Pulmonary artery endothelial cell (primary cell): ENCODE results near the gene SMAD4. TPM values are rescaled to one million over a fixed set of nuclear protein-coding genes. Genes with fewer than 3 reads are reported as not detected.

Experiments used
- DNase-seq: peaks from one replicate; pipeline ENCODE4 v3.0.0-alpha.2; 2011; ENCODE audit warnings: low read depth, low spot score
- total RNA-seq: library from RNA; depleted of rRNA; stranded (reverse); fragments of >200 nt; gene quantifications from 2 replicates; pipeline ENCODE4 v1.2.3, GENCODE V29; 2014

Gene SMAD4
- total RNA-seq, 1 donor from 2014 or later: 80.6 TPM

GRCh38 chr18:51021226-51021965 is 8.6 kb upstream of the SMAD4 start:
- no peak for DNase-seq

GRCh38 chr18:51025512-51025911 is 4.5 kb upstream of the SMAD4 start:
- DNase-seq: no peak

DNA sequence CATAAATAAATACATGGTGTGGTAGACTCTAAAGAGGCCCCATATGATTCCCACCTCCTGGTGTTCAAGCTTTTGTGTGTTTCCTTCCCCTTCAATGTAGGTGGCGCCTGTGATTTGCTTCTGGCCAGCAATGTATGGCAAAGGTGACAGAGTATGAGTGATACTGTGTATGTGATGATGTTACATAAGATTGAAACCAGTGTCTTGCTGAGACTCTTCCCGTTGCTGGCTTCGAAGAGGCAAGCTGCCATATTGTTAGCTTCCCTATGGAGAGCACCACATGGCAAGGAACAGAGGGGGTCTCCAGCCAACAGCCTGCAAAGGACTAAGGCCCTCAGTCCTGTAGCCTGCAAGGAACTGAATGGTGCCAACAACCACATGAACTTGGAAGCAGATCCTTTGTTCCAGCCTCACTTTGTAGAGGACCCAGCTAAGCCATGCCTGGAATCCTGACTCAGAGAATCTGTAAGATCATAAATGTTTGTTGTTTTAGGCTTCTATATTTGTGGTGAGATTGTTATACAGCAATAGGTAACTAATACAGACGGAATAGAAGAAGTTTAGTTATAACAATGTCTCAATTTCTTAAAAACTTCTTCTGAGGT is 1.7 kb upstream of the SMAD4 start:
- DNase-seq: no peak

- no peak for DNase-seq
Observed at GRCh38 chr18:51029378-51029693, 677 bp upstream of the SMAD4 start.

DNA sequence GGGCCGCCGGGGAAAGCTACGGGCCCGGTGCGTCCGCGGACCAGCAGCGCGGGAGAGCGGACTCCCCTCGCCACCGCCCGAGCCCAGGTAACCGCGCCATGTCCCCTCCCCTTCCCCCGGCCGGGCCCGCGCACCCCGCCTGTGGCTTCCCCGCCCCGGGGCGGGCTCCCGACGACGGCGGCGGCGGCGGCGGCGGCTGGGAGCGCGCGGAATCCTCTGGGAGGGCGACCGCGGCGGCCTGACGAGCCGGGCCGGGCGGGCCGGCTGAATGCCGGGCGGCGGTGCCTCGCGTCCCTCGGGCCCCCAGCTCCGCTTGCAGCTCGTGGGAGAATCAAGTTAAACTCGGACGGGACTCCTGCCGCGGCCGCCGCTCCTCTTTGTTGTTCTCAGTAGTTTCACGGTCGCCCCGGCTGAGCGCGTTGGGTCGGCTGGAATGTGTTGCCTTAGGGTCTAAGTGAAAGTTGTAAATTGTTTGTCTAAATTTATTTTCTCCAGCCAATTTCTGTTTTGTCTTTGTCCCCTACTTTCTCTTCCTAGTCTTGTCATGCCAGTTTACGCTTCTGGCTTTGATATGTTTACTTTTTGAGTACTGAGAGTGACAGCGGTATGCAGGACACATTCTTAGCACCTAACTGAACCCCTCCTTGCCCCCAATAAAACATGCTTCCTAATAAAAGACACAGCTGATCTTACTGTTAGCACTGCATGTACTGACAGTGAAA is 685 bp downstream of the SMAD4 start:
- no peak for DNase-seq

DNA sequence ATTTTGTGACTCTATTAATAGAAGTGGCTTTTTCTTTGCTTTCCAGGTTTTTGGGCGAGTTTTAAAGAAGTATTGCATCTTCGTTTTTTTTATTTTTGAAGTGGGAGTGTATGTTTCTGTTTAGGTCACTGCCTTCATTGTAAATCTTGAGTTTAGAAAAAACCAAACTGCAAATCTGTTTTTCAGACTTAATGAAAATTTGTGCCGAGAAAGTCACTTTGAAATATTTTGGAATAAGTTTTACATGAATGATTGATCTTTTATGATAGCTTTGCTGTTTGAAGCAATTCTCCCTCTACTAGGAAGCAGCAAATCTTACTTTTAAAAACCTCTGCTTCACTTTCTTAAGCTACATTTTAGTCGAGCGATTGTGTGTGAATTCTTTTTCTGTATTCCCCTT is 2.2 kb downstream of the SMAD4 start:
- no peak for DNase-seq

DNA sequence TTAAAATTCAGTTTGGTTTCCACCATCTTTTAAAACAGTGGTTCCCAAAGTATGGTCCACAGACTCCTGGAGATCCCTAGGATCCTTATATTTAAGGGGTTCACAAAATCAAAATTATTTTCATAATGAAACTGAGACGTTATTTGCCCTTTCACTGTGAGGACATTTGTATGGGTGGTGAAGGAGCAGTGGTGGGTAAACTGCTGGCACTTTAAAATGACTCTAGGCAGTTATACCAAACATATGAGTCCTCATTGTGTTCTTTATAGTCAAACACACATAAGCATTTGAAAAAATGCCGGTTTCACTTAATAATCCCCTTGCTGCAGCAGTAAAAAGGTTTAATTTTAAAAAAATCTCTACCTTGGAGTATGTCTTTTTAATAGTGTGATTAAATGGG is 7.2 kb downstream of the SMAD4 start:
- no peak for DNase-seq

DNA sequence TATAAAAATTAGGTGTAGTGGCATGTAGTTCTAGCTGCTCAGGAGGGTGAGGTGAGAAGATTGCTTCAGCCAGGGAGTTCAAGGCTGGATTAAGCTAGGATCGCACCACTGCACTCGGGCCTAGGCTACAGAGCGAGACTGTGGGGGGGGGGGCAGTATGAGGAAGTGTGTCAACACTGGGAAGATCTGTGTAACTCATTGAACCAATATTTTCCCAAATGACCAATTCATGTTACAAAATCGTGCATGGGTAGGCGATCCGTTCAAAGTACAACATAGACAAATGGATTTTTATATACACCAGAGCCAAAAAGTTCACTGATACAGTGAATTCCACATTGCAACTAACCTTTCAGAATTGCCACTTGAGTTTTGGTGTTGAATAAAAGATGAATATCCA is 8.1 kb downstream of the SMAD4 start:
- DNase-seq: no peak

- DNase-seq: no peak
Observed at GRCh38 chr18:51039138-51040112, 9.4 kb downstream of the SMAD4 start.

DNA sequence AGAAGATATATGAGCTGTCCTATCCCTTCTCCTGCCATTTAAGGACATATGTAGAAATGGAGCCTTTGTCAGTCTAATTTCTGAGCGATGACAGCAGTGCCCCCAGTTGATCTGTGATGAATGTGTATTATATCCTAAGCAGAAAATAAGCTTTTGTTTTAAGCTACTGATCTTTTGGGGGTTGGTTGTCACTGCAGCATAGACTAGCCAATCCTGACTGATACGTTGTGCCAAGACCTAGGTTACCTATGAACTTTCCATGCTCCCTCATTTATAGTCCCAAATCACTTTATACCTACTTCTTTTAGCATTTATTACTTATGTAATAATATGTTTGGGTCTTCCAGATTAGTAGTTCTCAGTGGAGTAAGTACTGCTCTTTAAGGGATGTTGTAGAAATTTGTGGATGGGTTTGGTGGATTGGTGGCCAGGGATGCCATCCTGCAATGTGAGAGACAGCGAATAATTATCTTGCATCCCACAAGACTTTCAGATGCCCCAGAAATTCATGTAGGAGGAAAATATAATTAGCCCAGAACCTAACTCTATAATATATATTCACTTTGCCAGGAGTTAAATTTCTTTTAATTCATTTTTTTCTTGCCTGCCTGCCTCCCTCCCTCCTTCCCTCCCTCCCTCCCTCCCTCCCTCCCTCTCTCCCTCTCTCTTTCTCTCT is 11.8 kb downstream of the SMAD4 start:
- DNase-seq: no peak

GRCh38 chr18:51044928-51045585 is 15.0 kb downstream of the SMAD4 start:
- DNase-seq: no peak

DNA sequence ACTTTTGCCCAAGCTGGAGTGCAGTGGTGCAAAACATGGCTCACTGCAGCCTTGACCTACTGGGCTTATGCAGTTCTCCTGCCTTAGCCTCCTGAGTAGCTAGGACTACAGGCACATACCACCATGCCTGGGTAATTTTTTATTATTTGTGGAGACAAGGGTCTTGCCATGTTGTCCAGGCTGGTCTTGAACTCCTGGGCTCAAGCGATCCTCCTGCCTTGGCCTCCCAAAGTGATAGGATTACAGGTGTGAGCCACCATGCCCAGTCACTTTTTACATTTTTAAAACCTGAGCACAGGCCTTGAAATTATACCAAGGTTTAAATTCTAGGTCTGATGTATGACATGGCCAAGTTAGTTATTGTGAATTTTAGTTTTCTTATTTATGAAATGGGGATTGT is 18.2 kb downstream of the SMAD4 start:
- no peak for DNase-seq

DNA sequence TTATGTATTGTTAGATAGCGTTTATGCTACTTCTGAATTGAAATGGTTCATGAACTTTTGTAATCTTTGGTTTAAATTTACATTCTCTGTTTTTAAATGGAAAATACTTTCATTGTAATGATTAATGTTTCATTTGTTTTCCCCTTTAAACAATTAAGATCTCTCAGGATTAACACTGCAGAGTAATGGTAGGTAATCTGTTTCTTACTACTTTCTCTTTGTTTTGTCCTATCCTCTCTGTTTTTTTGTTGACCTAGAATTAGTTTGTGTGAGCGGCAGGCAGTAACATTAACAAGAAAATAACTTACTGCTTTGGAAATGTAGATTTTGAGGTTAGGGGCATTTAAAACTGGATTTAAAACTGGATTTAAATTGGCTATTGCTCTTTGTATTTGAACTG is 19.1 kb downstream of the SMAD4 start:
- no peak for DNase-seq

DNA sequence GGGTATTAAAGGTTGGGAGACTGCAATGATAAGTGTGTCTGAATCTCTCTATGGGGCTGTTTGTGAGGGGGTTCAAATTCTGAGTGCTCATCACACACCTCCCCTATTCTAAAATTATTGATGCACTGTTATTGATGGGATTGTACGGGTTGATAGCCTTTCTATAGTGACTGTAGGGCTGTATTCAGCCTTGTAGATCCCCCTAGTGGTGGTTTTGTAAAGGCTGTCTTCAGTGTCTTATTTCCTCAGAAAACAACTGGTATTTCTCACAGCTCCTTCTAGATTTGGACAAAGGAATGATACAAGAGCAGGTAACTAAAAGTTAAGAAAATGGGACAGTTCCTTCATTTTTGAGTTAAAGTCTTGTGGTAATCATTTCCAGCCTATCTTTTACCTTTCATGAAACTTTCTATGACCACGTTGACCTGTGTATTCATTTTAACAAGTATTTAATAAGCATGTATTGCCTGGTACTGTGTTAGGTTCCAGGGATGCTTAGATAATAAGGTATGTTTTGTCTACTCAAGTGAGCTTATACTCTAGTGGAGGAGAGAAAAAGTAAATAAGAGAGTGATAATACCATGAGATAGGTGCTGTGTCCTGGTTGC is 21.2 kb downstream of the SMAD4 start:
- no peak for DNase-seq

DNA sequence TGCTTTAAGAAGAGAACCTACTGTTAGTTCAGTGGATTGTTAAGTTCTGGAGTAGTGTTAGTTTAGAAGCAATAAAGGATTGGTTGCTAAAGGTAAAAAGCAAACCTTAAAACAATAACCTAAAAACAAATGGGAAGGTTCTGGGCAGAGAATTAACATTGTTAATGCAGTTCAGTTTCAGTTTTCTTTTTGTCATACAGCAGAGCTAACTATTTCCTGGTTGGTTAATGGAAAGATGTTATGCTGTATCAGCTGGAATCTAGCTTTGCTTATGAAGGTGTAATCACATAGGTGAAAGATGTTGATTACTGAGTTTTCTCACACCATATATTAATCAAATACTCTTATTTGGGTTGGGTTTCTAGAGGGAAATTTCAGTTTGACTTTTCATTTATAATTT is 23.8 kb downstream of the SMAD4 start:
- no peak for DNase-seq

GRCh38 chr18:51054764-51055163 is 24.8 kb downstream of the SMAD4 start:
- DNase-seq: no peak

GRCh38 chr18:51059969-51060368 is 30.0 kb downstream of the SMAD4 start:
- DNase-seq: no peak

DNA sequence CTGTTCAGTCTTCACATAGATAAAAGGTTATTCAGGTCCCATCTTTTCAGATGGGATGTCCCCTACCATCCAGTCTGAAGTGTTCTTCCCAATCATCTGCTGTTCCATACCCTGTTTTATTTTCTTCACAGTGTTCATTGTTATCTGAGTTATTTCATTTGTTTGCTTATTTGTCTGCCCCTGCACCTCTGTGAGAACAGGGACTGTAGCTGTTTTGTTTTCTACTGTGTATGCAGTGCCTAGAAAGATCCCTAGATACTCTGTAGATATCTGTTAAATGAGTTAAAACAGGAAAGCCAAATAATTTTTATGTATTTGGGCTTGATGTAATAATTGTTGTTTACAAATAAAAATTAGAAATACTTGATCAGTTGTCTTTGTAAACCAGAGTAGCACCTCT is 34.2 kb downstream of the SMAD4 start:
- DNase-seq: no peak

GRCh38 chr18:51066273-51066672 is 36.3 kb downstream of the SMAD4 start:
- no peak for DNase-seq

DNA sequence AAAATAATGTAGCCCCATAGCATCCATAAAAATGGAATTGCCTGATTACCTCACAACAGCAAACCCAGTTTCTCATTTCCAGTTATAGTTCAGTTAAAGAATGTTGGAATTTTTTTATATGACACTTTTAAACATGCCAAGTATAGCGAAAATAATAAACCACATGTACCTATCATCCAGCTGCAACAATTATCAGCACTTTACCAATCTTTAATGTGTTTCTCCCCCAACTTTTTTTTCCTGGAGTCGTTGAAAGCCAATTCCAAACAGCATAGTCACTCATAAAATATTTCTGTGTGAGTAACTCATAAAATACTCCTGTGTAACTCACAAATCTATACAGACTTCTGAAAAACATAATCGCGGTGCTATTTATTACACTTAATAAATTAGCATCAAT is 38.1 kb downstream of the SMAD4 start:
- no peak for DNase-seq
